Posterior vena cava (tissue), 2 donors: Measurements from ENCODE around the gene TBC1D8. TPM values are rescaled to one million over a fixed set of nuclear protein-coding genes. Genes with fewer than 3 reads are reported as not detected.
"Not testable (repeated sequence)": the region's sequence is repeated elsewhere in the genome, so short reads cannot be mapped to it uniquely, and the experiment has no call there.

ENCODE experiments used
- DNase-seq: peaks from one replicate; pipeline ENCODE4 v3.0.0-alpha.2; 2020; ENCODE audit warnings: low spot score
- intact Hi-C, 2 donors: fragments of 100-400 bp; cut with DNase I; formaldehyde crosslinking; loops; one replicate each; pipeline versions ENCODE4 v1.14.1 to v1.14.2; 2022 to 2023
- long read RNA-seq, 2 donors: library from polyadenylated mRNA; unstranded; transcript quantifications; one replicate each; pipeline ENCODE4 v2.0.0, GENCODE V29; 2020 to 2021
- total RNA-seq, 2 donors: library from RNA; stranded (reverse); fragmentation: NEBNext Ultra II Directional; extraction: Animal tissue kit (Norgen Biotek cat#: 25700); gene quantifications; one replicate each; pipeline ENCODE4 v1.2.1, GENCODE V29; 2021
- donor health status: DM: yes; HTN: yes; CAD: no.
- donor health status: DM: yes; HTN: yes; CAD: no.

The TBC1D8 gene
- total RNA-seq, result 10 to 100 TPM; 13.5 to 13.9 TPM
- long read RNA-seq, donor 1, partial matches to known transcripts, result 2 of 9 reads
- long read RNA-seq, donor 1, other reads (novel, unspliced or antisense), result 4 of 9 reads
- long read RNA-seq, donor 2, partial matches to known transcripts, result 10 of 20 reads
- long read RNA-seq, donor 2, other reads (novel, unspliced or antisense), result 9 of 20 reads

- intact Hi-C loops, result loop anchor here (5.0 to 10.0 kb wide), 4 partner anchors 114 to 147 kb away; partner anchors contain the start of gene RPL31 (in 1 of the 2)
- peak; percentile 96 for DNase-seq
These were observed at the start of gene TBC1D8 for GRCh38 chr2:101151146-101151858. Gene TBC1D8, minus strand, starts transcription at chr2:101151382. Its CDS starts 129 bp downstream, at chr2:101151253.

- intact Hi-C loops, result loop anchor here (5.0 to 10.0 kb wide), 2 partner anchors 166 to 188 kb away; no protein-coding TSS in a partner anchor
- DNase-seq, result no peak
These were observed 49.5 kb upstream of the TBC1D8 start for GRCh38 chr2:101200676-101201075.

- no peak for DNase-seq
- intact Hi-C loops, result no loop called here
These were observed 48.1 kb upstream of the TBC1D8 start for GRCh38 chr2:101199251-101199791.

- intact Hi-C loops, result no loop called here
- DNase-seq, result no peak
These were observed 46.6 kb upstream of the TBC1D8 start for GRCh38 chr2:101197814-101198213.

GRCh38 chr2:101197215-101197745, 46.1 kb upstream of the TBC1D8 start:
- intact Hi-C loops, result no loop called here
- DNase-seq, result no peak

- intact Hi-C loops, result no loop called here
- no peak for DNase-seq
These were observed 44.9 kb upstream of the TBC1D8 start for GRCh38 chr2:101195871-101196661.

- intact Hi-C loops, result no loop called here
- no peak for DNase-seq
These were observed 41.9 kb upstream of the TBC1D8 start for GRCh38 chr2:101193033-101193626.

GRCh38 chr2:101190747-101191516, 39.8 kb upstream of the TBC1D8 start:
- intact Hi-C loops, result no loop called here
- no peak for DNase-seq

GRCh38 chr2:101188683-101189405, 37.7 kb upstream of the TBC1D8 start:
- intact Hi-C loops, result no loop called here
- DNase-seq, result no peak

GRCh38 chr2:101187131-101187530, 35.9 kb upstream of the TBC1D8 start:
- intact Hi-C loops, result no loop called here

GRCh38 chr2:101185656-101186055, 34.5 kb upstream of the TBC1D8 start:
- no peak for DNase-seq
- intact Hi-C loops, result no loop called here

More at GRCh38 chr2:101187131-101187530, 35.9 kb upstream of the TBC1D8 start:
- no peak for DNase-seq

GRCh38 chr2:101185085-101185484, 33.9 kb upstream of the TBC1D8 start:
- no peak for DNase-seq
- intact Hi-C loops, result no loop called here

GRCh38 chr2:101179982-101180381, 28.8 kb upstream of the TBC1D8 start:
- intact Hi-C loops, result no loop called here
- peak; percentile 32 for DNase-seq

- intact Hi-C loops, result no loop called here
These were observed 25.6 kb upstream of the TBC1D8 start for GRCh38 chr2:101176803-101177202.

GRCh38 chr2:101175991-101176390, 24.8 kb upstream of the TBC1D8 start:
- intact Hi-C loops, result no loop called here
- no peak for DNase-seq

More at GRCh38 chr2:101176803-101177202, 25.6 kb upstream of the TBC1D8 start:
- DNase-seq, result no peak

GRCh38 chr2:101173707-101174295, 22.6 kb upstream of the TBC1D8 start:
- peak; percentile 28 for DNase-seq
- intact Hi-C loops, result no loop called here

- DNase-seq, intact Hi-C loops: not testable (repeated sequence)
These were observed 18.6 kb upstream of the TBC1D8 start for GRCh38 chr2:101169822-101170221.
